Skeletal muscle cell (primary cell): ENCODE measurements around the gene MDM4.
A peak's percentile ranks its signal among the peaks of the same experiment; 100 is the strongest.
"Not testable (repeated sequence)": the region's sequence is repeated elsewhere in the genome, so short reads cannot be mapped to it uniquely, and the experiment has no call there.

Experiments
- DNase-seq: peaks from one replicate; pipeline ENCODE4 v3.0.0-alpha.2; 2010; ENCODE audit warnings: low read depth
- H3K4me3 ChIP-seq: 2 replicates; pipeline ENCODE4 v1.5.1; 2011; ENCODE audit warnings: low read depth, mild to moderate bottlenecking, control low read depth, low read length, moderate library complexity

MDM4 gene

DNA sequence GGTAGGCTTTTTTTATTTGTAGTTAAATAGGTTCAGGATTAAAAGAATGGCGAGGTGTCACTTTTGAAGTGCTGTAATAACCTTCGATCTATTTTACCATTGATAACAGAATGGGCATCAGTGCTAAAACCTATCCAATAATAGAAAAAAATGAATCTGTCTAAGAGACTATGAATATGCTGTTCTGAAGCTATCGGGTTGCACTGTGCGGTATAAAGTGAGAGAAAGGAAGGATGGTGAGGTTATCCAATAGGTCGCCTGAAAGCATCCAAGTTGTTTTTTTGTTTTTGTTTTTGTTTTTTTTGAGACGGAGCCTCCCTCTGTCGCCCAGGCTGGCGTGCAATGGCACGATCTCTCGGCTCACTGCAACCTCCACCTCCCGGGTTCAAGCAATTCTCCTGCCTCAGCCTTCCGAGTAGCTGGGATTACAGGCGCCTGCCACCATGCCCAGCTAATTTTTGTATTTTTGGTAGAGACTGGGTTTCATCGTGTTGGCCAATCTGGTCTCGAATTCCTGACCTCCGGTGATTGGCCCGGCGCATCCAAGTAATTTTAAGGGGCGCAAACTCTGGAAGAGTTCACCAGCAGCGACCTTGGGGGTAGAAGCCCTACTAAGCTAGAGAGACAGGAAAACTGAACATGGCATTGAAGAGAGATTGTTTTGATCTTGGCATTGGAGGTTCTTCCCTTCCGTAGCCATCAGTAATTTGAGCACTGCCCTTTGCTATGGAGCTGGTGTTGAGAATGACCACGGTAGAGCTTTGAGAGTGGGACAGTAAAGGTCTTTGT is 8.7 kb upstream of the MDM4 start:
- no peak for DNase-seq
- H3K4me3 ChIP-seq = peak overlapping the region; percentile 52

DNA sequence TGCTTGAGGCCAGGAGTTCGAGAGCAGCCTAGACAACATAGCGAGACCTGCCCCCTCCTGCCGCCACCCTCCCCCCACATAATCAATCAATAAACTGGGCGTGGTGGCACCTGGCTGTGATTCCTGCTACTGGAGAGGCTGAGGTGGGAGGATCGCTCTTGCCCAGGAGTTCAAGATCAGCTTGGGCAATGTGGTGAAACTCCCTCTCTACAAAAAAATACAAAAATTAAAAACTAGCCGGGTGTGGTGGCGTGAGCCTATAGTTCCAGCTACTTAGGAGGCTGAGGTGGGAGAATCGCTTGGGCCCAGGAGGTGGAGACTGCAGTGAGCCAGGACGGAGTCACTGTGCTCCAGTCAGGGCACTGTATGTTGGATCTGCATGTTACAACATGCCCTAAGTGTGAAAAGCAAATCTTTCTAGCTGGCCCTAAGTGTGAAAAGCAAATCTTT is 7.0 kb upstream of the MDM4 start:
- no peak for DNase-seq
- H3K4me3 ChIP-seq = no peak overlapping the region

- H3K4me3 ChIP-seq = no peak overlapping the region
- no peak for DNase-seq
Observed at GRCh38 chr1:204511366-204511765, 4.8 kb upstream of the MDM4 start.

DNA sequence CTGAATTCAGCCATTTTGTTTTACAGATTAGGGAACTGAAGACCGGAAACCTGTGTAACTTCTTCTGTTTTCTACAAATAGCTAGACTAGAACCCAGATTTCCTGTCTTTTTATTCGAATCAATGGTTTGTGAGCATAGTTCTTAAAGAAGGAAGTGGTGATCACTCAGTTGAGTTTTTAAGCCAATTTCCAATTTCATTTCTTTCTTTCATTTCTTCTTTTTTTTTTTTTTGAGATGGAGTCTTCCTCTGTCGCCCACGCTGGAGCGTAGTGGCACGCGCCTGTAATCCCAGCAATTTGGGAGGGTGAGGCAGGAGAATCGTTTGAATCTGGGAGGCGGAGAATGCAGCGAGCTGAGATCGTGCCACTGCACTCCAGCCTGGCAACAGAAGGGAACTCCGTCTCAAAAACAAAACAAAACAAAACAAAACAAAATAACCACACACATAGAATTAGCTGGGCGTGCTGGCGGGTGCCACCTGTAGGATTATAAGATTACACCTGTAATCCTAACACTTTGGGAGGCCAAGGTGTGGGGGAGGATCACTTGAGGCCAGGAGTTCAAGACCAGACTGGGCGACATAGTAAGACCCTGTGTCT is 3.0 kb upstream of the MDM4 start:
- no peak for DNase-seq
- no peak overlapping the region for H3K4me3 ChIP-seq

DNA sequence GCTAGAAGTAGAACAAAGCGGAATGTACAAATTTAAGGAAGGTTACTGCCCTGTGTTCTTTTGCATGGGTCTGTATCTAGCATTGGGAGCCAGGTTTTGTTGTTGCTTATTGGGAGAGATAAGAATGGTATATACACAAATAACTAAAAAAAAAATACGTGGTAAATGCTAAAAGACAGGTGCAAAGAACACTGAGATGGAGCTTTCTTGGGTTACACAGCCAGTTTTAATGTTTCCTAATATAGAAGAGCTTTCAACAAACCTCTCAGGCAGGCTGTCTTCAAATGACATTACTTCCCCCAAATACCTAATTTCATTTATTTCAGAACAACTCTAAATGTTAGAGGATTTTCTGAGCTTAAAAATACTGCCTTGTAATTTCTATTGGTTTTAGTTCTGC is 1.4 kb upstream of the MDM4 start:
- DNase-seq = no peak
- no peak overlapping the region for H3K4me3 ChIP-seq

- not testable (repeated sequence) for DNase-seq
- peak overlapping the region; percentile 87 for H3K4me3 ChIP-seq
Observed at GRCh38 chr1:204517382-204517781, 1.2 kb downstream of the MDM4 start.

GRCh38 chr1:204520834-204521709 is 4.9 kb downstream of the MDM4 start:
- no peak overlapping the region for H3K4me3 ChIP-seq
- DNase-seq = peak; percentile 43

GRCh38 chr1:204521941-204522521 is 5.8 kb downstream of the MDM4 start:
- H3K4me3 ChIP-seq, DNase-seq: not testable (repeated sequence)

DNA sequence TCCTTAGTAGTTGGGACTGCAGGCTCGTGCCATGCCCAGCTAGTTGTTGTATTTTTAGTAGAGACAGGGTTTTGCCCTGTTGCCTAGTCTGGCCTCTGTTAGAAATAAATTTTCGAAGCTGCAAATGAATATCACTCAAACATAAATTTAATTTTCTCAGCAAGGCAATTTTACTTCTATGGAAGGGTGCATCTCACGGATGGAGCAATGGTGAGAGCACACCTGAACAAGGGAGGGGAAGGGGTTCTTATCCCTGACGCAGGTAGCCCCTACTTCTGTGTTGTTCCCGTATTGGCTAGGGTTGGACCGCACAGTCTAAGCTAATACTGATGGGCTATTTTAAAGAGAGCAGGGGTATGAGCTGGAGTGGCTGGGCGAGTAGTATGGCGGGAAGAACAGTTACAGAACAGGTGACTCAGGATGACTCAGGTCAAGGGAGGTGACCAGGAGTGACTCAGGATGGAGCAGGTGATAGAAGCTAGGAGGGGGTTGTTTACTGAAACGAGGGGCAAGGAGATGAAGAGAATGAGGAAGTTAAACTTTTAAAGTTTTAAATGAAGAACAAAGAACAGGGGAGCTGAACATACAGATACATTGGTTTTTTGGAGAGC is 7.5 kb downstream of the MDM4 start:
- H3K4me3 ChIP-seq = no peak overlapping the region
- no peak for DNase-seq

DNA sequence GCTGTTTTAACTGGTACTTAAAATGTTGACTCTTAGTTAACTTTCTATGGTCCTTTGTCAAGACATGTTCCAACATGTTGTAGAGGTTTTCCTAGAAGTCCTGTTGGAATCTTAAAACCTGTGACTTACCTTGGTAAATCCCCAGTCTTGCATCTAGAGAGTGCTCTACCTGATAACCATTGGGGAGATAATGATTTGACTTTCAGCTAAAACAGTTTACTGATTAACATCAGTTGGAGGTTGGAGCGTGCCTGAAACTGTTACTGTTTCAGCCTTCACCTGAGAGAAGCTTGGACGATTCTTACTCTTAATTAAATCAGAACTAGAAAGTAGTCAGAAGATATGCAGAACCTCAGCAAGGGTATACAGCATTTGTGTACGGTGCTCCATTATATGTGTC is 8.8 kb downstream of the MDM4 start:
- H3K4me3 ChIP-seq = no peak overlapping the region
- no peak for DNase-seq

DNA sequence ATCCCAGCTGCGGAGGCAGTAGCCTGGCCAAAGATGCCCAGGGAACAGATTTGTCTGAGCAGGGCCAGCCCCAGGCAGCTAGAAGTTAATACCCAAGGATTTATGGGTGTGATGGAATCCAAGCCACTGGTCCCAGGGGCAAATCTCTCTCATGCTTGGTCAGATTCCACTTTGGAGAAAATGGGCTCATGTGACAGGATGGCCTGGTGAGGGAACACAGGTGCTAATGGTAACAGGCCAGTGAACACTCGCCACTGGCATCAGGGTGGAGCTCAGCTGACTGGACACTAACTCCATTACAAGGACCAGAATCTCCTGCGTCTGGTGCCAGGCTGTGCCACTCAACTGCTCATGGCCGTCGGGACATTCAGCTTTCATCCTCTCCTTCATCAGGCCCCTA is 12.0 kb downstream of the MDM4 start:
- H3K4me3 ChIP-seq = no peak overlapping the region
- DNase-seq = no peak

DNA sequence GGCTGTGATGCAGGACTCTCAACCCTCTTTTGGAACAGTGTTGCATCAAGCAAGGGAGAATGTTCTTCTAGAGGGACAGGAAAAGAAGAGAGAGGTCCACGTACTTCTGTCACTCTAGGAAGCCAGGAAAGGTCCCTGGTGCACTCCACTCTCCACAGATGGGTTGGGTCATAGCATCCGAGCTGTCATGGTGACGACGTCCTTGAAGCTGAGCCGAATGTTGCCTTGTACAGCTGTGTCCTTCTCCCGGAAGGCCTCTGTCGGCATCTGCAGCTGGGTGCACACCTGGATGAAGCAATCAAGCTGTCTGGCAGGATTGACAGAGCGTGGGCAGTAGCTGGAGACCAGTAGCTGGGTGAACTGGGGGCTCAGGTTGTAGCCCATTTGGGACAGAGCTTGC is 12.5 kb downstream of the MDM4 start:
- DNase-seq = no peak
- H3K4me3 ChIP-seq = no peak overlapping the region

DNA sequence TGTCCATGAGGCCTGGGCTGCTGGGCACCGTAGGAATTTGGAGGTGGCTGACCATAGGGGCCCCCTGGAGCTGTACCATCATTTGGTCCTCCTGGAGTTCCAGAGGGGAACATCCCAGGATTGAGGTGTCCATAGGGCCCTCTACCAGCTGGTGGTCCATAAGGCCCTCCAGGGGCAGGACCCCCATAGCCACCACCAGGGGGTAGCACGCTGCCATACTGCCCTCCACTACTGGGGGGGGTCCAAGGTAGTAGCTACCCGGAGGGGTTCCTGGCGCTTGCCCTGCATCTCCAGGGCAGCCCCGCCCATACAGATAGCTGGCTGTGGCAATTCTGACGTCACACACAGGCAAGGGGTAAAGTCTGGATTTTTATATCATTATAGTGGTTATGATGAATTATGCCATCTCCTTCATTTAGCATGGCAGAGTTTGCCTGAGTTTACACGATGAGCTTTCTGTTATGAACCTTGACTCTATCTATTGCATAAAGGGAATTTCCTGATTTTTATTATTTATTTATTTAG is 13.2 kb downstream of the MDM4 start:
- no peak overlapping the region for H3K4me3 ChIP-seq
- DNase-seq = no peak

DNA sequence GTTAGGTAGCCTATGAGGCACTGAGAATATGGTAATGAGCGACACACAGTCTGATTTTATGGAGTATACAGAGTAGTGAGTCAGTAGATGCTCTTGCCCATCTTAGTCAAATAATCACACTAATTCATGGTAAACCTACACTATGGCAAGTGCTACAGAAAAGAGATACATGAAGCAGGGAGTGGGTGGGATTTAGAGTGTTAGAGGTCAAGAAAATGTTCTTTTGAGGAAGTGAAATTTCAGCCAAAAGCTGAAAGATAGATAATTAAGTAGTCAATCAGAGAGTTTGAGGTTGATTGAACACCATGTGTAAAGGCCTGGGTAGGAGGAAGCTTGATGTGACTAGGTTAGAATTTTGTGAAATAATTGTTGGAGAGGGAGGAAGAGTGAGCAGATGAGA is 14.7 kb downstream of the MDM4 start:
- DNase-seq = no peak
- no peak overlapping the region for H3K4me3 ChIP-seq

DNA sequence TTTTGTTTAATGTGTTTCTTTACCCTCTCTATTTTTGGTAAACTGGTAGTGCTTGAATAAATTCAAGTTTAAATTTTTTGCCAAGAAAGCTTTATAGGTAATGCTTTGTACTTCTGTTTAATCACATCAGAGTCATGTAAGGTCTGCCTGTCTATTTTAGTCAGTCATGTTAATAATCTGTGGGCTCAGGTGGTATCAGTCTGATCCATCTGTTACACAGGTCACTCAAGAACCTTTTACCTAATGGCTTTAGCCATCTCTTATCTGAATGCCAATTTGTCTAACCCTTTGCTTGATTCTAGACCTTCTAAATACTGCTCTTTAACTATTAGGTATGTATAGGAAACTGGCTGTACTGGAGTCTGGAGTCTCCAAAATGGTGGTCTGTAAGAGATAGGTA is 16.6 kb downstream of the MDM4 start:
- DNase-seq = no peak
- H3K4me3 ChIP-seq = no peak overlapping the region

GRCh38 chr1:204541626-204542025 is 25.4 kb downstream of the MDM4 start:
- no peak for DNase-seq
- no peak overlapping the region for H3K4me3 ChIP-seq

- no peak overlapping the region for H3K4me3 ChIP-seq
- DNase-seq = peak; percentile 31
Observed at GRCh38 chr1:204544321-204544720, 28.1 kb downstream of the MDM4 start.

- H3K4me3 ChIP-seq = no peak overlapping the region
- DNase-seq = no peak
Observed at GRCh38 chr1:204545202-204545601, 29.0 kb downstream of the MDM4 start.

DNA sequence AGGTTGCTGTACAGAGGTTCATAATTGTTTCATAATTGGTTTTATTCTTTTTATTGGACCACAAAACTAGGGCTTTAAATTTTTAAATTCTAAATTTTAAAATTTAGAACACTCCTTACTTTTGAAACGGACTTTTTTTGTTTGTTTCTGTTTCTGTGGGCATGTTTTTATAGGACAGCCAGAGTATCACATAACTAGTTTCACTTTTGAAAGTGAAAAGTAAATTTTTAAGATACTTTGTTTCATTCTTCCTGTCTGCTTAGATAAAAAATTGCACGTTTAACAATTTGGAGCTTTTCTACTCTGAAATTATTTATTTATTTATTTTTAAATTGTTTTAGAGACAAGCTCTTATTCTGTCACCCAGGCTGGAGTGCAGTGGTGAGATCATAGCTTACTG is 29.7 kb downstream of the MDM4 start:
- H3K4me3 ChIP-seq = no peak overlapping the region
- DNase-seq = no peak
